CD4-positive, alpha-beta T cell treated with Interleukin-4 for 1 hour (primary cell): Measurements from ENCODE around the gene MUC5B.

Experiments
- DNase-seq, 2 donors: peaks; one replicate each; pipeline ENCODE4 v3.0.0-alpha.2; 2020 to 2022

MUC5B gene

GRCh38 chr11:1269957-1270356 lies 47.1 kb downstream of the MUC5B start:
- DNase-seq, result no peak

- no peak for DNase-seq
These were observed 47.6 kb downstream of the MUC5B start for GRCh38 chr11:1270476-1270875.

- DNase-seq, result no peak
These were observed 48.1 kb downstream of the MUC5B start for GRCh38 chr11:1271002-1271401.

GRCh38 chr11:1271406-1271805 lies 48.5 kb downstream of the MUC5B start:
- DNase-seq, result no peak

GRCh38 chr11:1271927-1272326 lies 49.1 kb downstream of the MUC5B start:
- no peak for DNase-seq

GRCh38 chr11:1272531-1272930 lies 49.7 kb downstream of the MUC5B start:
- DNase-seq, result no peak

- no peak for DNase-seq
These were observed 51.6 kb downstream of the MUC5B start for GRCh38 chr11:1274501-1274900.

GRCh38 chr11:1275021-1275420 lies 52.2 kb downstream of the MUC5B start:
- DNase-seq, result no peak

GRCh38 chr11:1276041-1276790 lies 53.4 kb downstream of the MUC5B start:
- DNase-seq, result no peak

- no peak for DNase-seq
These were observed 54.2 kb downstream of the MUC5B start for GRCh38 chr11:1276866-1277615.

GRCh38 chr11:1277936-1278512 lies 55.2 kb downstream of the MUC5B start:
- no peak for DNase-seq

GRCh38 chr11:1278766-1279673 lies 56.2 kb downstream of the MUC5B start:
- DNase-seq, result no peak

- no peak for DNase-seq
These were observed 56.8 kb downstream of the MUC5B start for GRCh38 chr11:1279674-1280055.

GRCh38 chr11:1280116-1281035 lies 57.5 kb downstream of the MUC5B start:
- DNase-seq, result no peak

- no peak for DNase-seq
These were observed 58.6 kb downstream of the MUC5B start for GRCh38 chr11:1281326-1281973.

- DNase-seq, result no peak
These were observed 59.1 kb downstream of the MUC5B start for GRCh38 chr11:1281974-1282365.

- DNase-seq, result no peak
These were observed 60.2 kb downstream of the MUC5B start for GRCh38 chr11:1283091-1283511.

GRCh38 chr11:1283906-1284305 lies 61.0 kb downstream of the MUC5B start:
- DNase-seq, result no peak

- no peak for DNase-seq
These were observed 62.5 kb downstream of the MUC5B start for GRCh38 chr11:1285316-1285744.

- DNase-seq, result no peak
These were observed 63.0 kb downstream of the MUC5B start for GRCh38 chr11:1285876-1286275.

- no peak for DNase-seq
These were observed 65.1 kb downstream of the MUC5B start for GRCh38 chr11:1287928-1288327.
